Astrocyte (in vitro differentiated cells and primary cell): ENCODE results near the gene APBB2.

Source experiments
- EZH2 ChIP-seq: IDR thresholded peaks from 2 replicates; pipeline ENCODE4 v1.6.1; 2012; ENCODE audit warnings: mild to moderate bottlenecking, low read length, inconsistent platforms; ENCODE audit not compliant: insufficient read depth
- TF ChIP-seq, protein P1 (sequence below): IDR thresholded peaks from 2 replicates; pipeline ENCODE4 v1.5.1; 2011; ENCODE audit warnings: low read depth, mild to moderate bottlenecking, inconsistent platforms, low read length, moderate library complexity; ENCODE audit not compliant: insufficient read depth

- no peak for TF ChIP-seq EZH2
- TF ChIP-seq, protein P1, sequence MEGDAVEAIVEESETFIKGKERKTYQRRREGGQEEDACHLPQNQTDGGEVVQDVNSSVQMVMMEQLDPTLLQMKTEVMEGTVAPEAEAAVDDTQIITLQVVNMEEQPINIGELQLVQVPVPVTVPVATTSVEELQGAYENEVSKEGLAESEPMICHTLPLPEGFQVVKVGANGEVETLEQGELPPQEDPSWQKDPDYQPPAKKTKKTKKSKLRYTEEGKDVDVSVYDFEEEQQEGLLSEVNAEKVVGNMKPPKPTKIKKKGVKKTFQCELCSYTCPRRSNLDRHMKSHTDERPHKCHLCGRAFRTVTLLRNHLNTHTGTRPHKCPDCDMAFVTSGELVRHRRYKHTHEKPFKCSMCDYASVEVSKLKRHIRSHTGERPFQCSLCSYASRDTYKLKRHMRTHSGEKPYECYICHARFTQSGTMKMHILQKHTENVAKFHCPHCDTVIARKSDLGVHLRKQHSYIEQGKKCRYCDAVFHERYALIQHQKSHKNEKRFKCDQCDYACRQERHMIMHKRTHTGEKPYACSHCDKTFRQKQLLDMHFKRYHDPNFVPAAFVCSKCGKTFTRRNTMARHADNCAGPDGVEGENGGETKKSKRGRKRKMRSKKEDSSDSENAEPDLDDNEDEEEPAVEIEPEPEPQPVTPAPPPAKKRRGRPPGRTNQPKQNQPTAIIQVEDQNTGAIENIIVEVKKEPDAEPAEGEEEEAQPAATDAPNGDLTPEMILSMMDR, result no peak
Observed at GRCh38 chr4:40888933-40889332, 325.4 kb downstream of the APBB2 start.
